Hepatocyte (in vitro differentiated cells): ENCODE data around the gene CNST. TPM values are rescaled to one million over a fixed set of nuclear protein-coding genes. Genes with fewer than 3 reads are reported as not detected.
A peak's percentile ranks its signal among the peaks of the same experiment; 100 is the strongest.

Experiments used
- DNase-seq: peaks from one replicate; pipeline ENCODE4 v3.0.0-alpha.2; 2016; ENCODE audit warnings: low spot score
- H2AFZ ChIP-seq: fragments of 200-600 bp; sonication (generic); 2 replicates; pipeline ENCODE4 v1.6.0; 2016; ENCODE audit warnings: antibody characterized with exemption, mild to moderate bottlenecking
- H3K27ac ChIP-seq: fragments of 200-600 bp; sonication (generic); 2 replicates; pipeline ENCODE4 v1.5.1; 2016; ENCODE audit warnings: mild to moderate bottlenecking
- H3K27me3 ChIP-seq: fragments of 200-600 bp; sonication (generic); 2 replicates; pipeline ENCODE4 v1.6.1; 2016
- H3K36me3 ChIP-seq: fragments of 200-600 bp; sonication (generic); replicated peaks from 2 replicates; pipeline ENCODE4 v1.5.1; 2016; ENCODE audit warnings: low read depth; ENCODE audit not compliant: insufficient read depth
- H3K4me1 ChIP-seq: fragments of 200-600 bp; sonication (generic); 2 replicates; pipeline ENCODE4 v1.5.1; 2016; ENCODE audit warnings: mild to moderate bottlenecking, moderate library complexity; ENCODE audit not compliant: insufficient read depth
- H3K4me2 ChIP-seq: fragments of 200-600 bp; sonication (generic); 2 replicates; pipeline ENCODE4 v1.6.0; 2016
- H3K4me3 ChIP-seq: fragments of 200-600 bp; sonication (generic); 2 replicates; pipeline ENCODE4 v1.5.1; 2016; ENCODE audit warnings: mild to moderate bottlenecking
- H3K79me2 ChIP-seq: fragments of 200-600 bp; sonication (generic); 2 replicates; pipeline ENCODE4 v1.6.0; 2017; ENCODE audit warnings: mild to moderate bottlenecking
- H3K9me2 ChIP-seq: fragments of 200-600 bp; sonication (generic); replicated peaks from 2 replicates; pipeline ENCODE4 v1.6.0; 2017; ENCODE audit warnings: mild to moderate bottlenecking; ENCODE audit not compliant: insufficient read depth
- H3K9me3 ChIP-seq: fragments of 200-600 bp; sonication (generic); 2 replicates; pipeline ENCODE4 v1.5.1; 2016; ENCODE audit warnings: low read depth, mild to moderate bottlenecking
- H4K20me1 ChIP-seq: fragments of 200-600 bp; sonication (generic); 2 replicates; pipeline ENCODE4 v1.6.0; 2016; ENCODE audit warnings: mild to moderate bottlenecking; ENCODE audit not compliant: insufficient read depth, poor library complexity, severe bottlenecking
- CTCF ChIP-seq: fragments of 200-600 bp; sonication (generic); IDR thresholded peaks from 2 replicates; pipeline ENCODE4 v1.5.1; 2016; ENCODE audit warnings: antibody characterized with exemption, mild to moderate bottlenecking; ENCODE audit not compliant: poor library complexity
- EZH2 ChIP-seq: fragments of 200-600 bp; sonication (generic); IDR thresholded peaks from 2 replicates; pipeline ENCODE4 v1.6.1; 2016; ENCODE audit warnings: antibody characterized with exemption, mild to moderate bottlenecking, borderline replicate concordance
- EZH2phosphoT487 ChIP-seq: fragments of 200-600 bp; sonication (generic); IDR thresholded peaks from one replicate; pipeline ENCODE4 v1.6.1; 2018; ENCODE audit warnings: antibody characterized with exemption, mild to moderate bottlenecking, low read depth, moderate library complexity; ENCODE audit not compliant: unreplicated experiment, severe bottlenecking
- WGBS: methylation state at CpG from one replicate; pipeline ENCODE4 v1.1.6; 2016; ENCODE audit warnings: low lambda C conversion rate; ENCODE audit errors: missing lambda C conversion rate; 5-methylcytosine and 5-hydroxymethylcytosine counted together
- polyA plus RNA-seq: library from polyadenylated mRNA; unstranded; fragments of >200 nt; fragmentation: Nextera tagmentation; extraction: Ambion mirVana; gene quantifications from 2 replicates; pipeline ENCODE4 v1.2.1, GENCODE V29; 2016
- total RNA-seq: library from RNA; depleted of rRNA; stranded (reverse); fragments of >200 nt; gene quantifications from 2 replicates; pipeline ENCODE4 v1.2.3, GENCODE V29; 2014

The CNST gene
- total and polyA plus RNA-seq, 2 experiments from 2014 or later = 7.1 to 16.4 TPM

GRCh38 chr1:246667773-246668172 is 101.5 kb downstream of the CNST start:
- no peak for TF ChIP-seq EZH2
- no peak for TF ChIP-seq CTCF
- no peak for TF ChIP-seq EZH2phosphoT487
- 94% methylated on average over 5 of the region's 5 CpGs for WGBS

GRCh38 chr1:246669659-246670058 is 103.4 kb downstream of the CNST start:
- Histone ChIP-seq H3K36me3 (no peaks in the 10 kb centered on the region), H3K27me3 (no peaks in the 10 kb centered on the region), H3K4me1 (no peaks in the 10 kb centered on the region), H3K9me2 (no peaks in the 10 kb centered on the region), H2AFZ (no peak overlapping the region), H4K20me1 (no peaks in the 10 kb centered on the region), H3K79me2 (no peaks in the 10 kb centered on the region), H3K9me3 (no peaks in the 10 kb centered on the region), H3K27ac (no peak overlapping the region), H3K4me2 (no peak overlapping the region), H3K4me3 (no peak overlapping the region)
- no peak for DNase-seq
- TF ChIP-seq EZH2 (no peak), EZH2phosphoT487 (no peak), CTCF (no peak)
- 89% methylated on average over 6 of the region's 6 CpGs for WGBS

More at GRCh38 chr1:246667773-246668172, 101.5 kb downstream of the CNST start:
- Histone ChIP-seq H3K4me3 (no peak overlapping the region), H4K20me1 (no peaks in the 10 kb centered on the region), H3K4me1 (no peaks in the 10 kb centered on the region), H3K9me2 (no peaks in the 10 kb centered on the region), H3K79me2 (no peaks in the 10 kb centered on the region), H2AFZ (no peak overlapping the region), H3K27me3 (no peaks in the 10 kb centered on the region), H3K9me3 (no peaks in the 10 kb centered on the region), H3K36me3 (no peaks in the 10 kb centered on the region), H3K27ac (no peak overlapping the region), H3K4me2 (no peak overlapping the region)
- DNase-seq = no peak

- H3K9me2 ChIP-seq = no peaks in the 10 kb centered on the region
- no peaks in the 10 kb centered on the region for H3K27me3 ChIP-seq
- no peaks in the 10 kb centered on the region for H3K36me3 ChIP-seq
- no peak overlapping the region for H2AFZ ChIP-seq
- H3K4me3 ChIP-seq = no peak overlapping the region
- no peak overlapping the region for H3K4me2 ChIP-seq
- no peaks in the 10 kb centered on the region for H4K20me1 ChIP-seq
- no peaks in the 10 kb centered on the region for H3K79me2 ChIP-seq
- TF ChIP-seq CTCF (no peak), EZH2 (no peak), EZH2phosphoT487 (no peak)
- peaks cover 8% of the 10 kb centered on the region for H3K4me1 ChIP-seq
- H3K27ac ChIP-seq = no peak overlapping the region
- WGBS = 91% methylated on average over 8 of the region's 8 CpGs
- no peak for DNase-seq
- H3K9me3 ChIP-seq = no peaks in the 10 kb centered on the region
These were observed 107.8 kb downstream of the CNST start for GRCh38 chr1:246674049-246674448.

- H4K20me1 ChIP-seq = no peaks in the 10 kb centered on the region
- H3K4me2 ChIP-seq = no peak overlapping the region
- TF ChIP-seq CTCF (no peak), EZH2phosphoT487 (no peak), EZH2 (no peak)
- peak overlapping the region; percentile 90 for H3K27ac ChIP-seq
- 18% methylated on average over 2 of the region's 2 CpGs for WGBS
- peak; percentile 66 for DNase-seq
- H3K9me3 ChIP-seq = no peaks in the 10 kb centered on the region
- H3K4me1 ChIP-seq = peaks cover 12% of the 10 kb centered on the region
- H3K4me3 ChIP-seq = no peak overlapping the region
- no peaks in the 10 kb centered on the region for H3K9me2 ChIP-seq
- no peaks in the 10 kb centered on the region for H3K36me3 ChIP-seq
- no peaks in the 10 kb centered on the region for H3K79me2 ChIP-seq
- H3K27me3 ChIP-seq = no peaks in the 10 kb centered on the region
- H2AFZ ChIP-seq = no peak overlapping the region
These were observed 111.6 kb downstream of the CNST start for GRCh38 chr1:246677842-246678241.
